HepG2 (cell line): Measurements from ENCODE around the gene BPIFB2. TPM values are rescaled to one million over a fixed set of nuclear protein-coding genes. Genes with fewer than 3 reads are reported as not detected.

Experiments
- ARNT2 ChIP-seq: sonication (generic); formaldehyde crosslinking; IDR thresholded peaks from 2 replicates; pipeline ENCODE4 v1.8.0; 2022; ENCODE audit warnings: mild to moderate bottlenecking, low read depth, missing genetic modification reagents, moderate library complexity
- CC2D1A ChIP-seq: sonication (generic); formaldehyde crosslinking; IDR thresholded peaks from 2 replicates; pipeline ENCODE4 v1.8.1; 2023; ENCODE audit warnings: mild to moderate bottlenecking, missing genetic modification reagents
- CENPX ChIP-seq: sonication (generic); formaldehyde crosslinking; IDR thresholded peaks from 2 replicates; pipeline ENCODE4 v1.9.0; 2021; ENCODE audit warnings: mild to moderate bottlenecking, missing genetic modification reagents, moderate library complexity
- CREBL2 ChIP-seq: sonication (generic); formaldehyde crosslinking; IDR thresholded peaks from 2 replicates; pipeline ENCODE4 v1.8.1; 2023; ENCODE audit warnings: missing genetic modification reagents, mild to moderate bottlenecking, borderline replicate concordance
- GFI1 ChIP-seq: sonication (generic); formaldehyde crosslinking; IDR thresholded peaks from 2 replicates; pipeline ENCODE4 v1.5.0; 2020; ENCODE audit warnings: missing genetic modification reagents, mild to moderate bottlenecking, borderline replicate concordance
- HHEX ChIP-seq: IDR thresholded peaks from 2 replicates; pipeline ENCODE4 v1.6.1; 2016; ENCODE audit warnings: control low read depth
- ISL2 ChIP-seq: sonication (generic); formaldehyde crosslinking; IDR thresholded peaks from 2 replicates; pipeline ENCODE4 v1.5.0; 2020; ENCODE audit warnings: missing genetic modification reagents
- KDM6A ChIP-seq: IDR thresholded peaks from 2 replicates; pipeline ENCODE4 v1.6.1; 2016; ENCODE audit warnings: low read depth
- KLF13 ChIP-seq: sonication (generic); formaldehyde crosslinking; IDR thresholded peaks from 2 replicates; pipeline ENCODE4 v1.4.0; 2020; ENCODE audit warnings: mild to moderate bottlenecking, missing genetic modification reagents
- MAFF ChIP-seq: IDR thresholded peaks from 2 replicates; pipeline ENCODE4 v1.6.1; 2011; ENCODE audit warnings: low read depth, low read length, improper control_type of control experiment
- MYC ChIP-seq: sonication (generic); formaldehyde crosslinking; IDR thresholded peaks from 2 replicates; pipeline ENCODE4 v1.9.0; 2021; ENCODE audit warnings: missing genetic modification reagents, borderline replicate concordance
- SMAD3 ChIP-seq: sonication (generic); formaldehyde crosslinking; IDR thresholded peaks from 2 replicates; pipeline ENCODE4 v1.4.0; 2020; ENCODE audit warnings: missing genetic modification reagents
- TAF1 ChIP-seq: sonication (generic); formaldehyde crosslinking; IDR thresholded peaks from 2 replicates; pipeline ENCODE4 v1.4.0; 2020; ENCODE audit warnings: missing genetic modification reagents
- ZBTB20 ChIP-seq: sonication (generic); formaldehyde crosslinking; IDR thresholded peaks from 2 replicates; pipeline ENCODE4 v1.8.1; 2023; ENCODE audit warnings: missing genetic modification reagents, low read depth, mild to moderate bottlenecking, borderline replicate concordance
- ZBTB42 ChIP-seq: sonication (generic); formaldehyde crosslinking; IDR thresholded peaks from 2 replicates; pipeline ENCODE4 v1.5.0; 2020; ENCODE audit warnings: mild to moderate bottlenecking, missing genetic modification reagents
- ZFP1 ChIP-seq: IDR thresholded peaks from 2 replicates; pipeline ENCODE4 v1.6.1; 2016
- ZFP36 ChIP-seq: fragments of 150-350 bp; IDR thresholded peaks from 2 replicates; pipeline ENCODE4 v1.6.1; 2018; ENCODE audit warnings: borderline replicate concordance, low read length, low read depth; ENCODE audit not compliant: partially characterized antibody
- ZFP62 ChIP-seq: sonication (generic); formaldehyde crosslinking; IDR thresholded peaks from 2 replicates; pipeline ENCODE4 v1.4.0; 2020; ENCODE audit warnings: missing genetic modification reagents
- ZNF232 ChIP-seq: sonication (generic); formaldehyde crosslinking; IDR thresholded peaks from 2 replicates; pipeline ENCODE4 v1.4.0; 2020; ENCODE audit warnings: missing genetic modification reagents, borderline replicate concordance
- ZNF281 ChIP-seq: sonication (generic); formaldehyde crosslinking; IDR thresholded peaks from 2 replicates; pipeline ENCODE4 v1.4.0; 2020; ENCODE audit warnings: missing genetic modification reagents, borderline replicate concordance
- ZNF354B ChIP-seq: sonication (generic); formaldehyde crosslinking; IDR thresholded peaks from 2 replicates; pipeline ENCODE4 v1.8.0; 2022; ENCODE audit warnings: mild to moderate bottlenecking, missing genetic modification reagents
- ZNF749 ChIP-seq: sonication (generic); formaldehyde crosslinking; IDR thresholded peaks from 2 replicates; pipeline ENCODE4 v1.8.0; 2022; ENCODE audit warnings: mild to moderate bottlenecking, missing genetic modification reagents, moderate library complexity, borderline replicate concordance
- polyA plus RNA-seq, 8 experiments: library from polyadenylated mRNA; depleted of rRNA in 3 of 8; stranded (reverse) in 7 of 8; unstranded in 1 of 8; fragments of >200 nt; fragmentation: Illumina TruSeq in 4 of 8; extraction: Trizol in 4 of 8; gene quantifications; 2 replicates each; pipeline versions ENCODE4 v1.2.1 to v1.2.3, GENCODE V29; 2011 to 2016; ENCODE audit warnings: low read depth in 4 of 8, missing spikeins in 1 of 8, mixed read lengths in 1 of 8; ENCODE audit not compliant: insufficient read depth in 1 of 8
- total RNA-seq, 5 experiments: library from RNA; depleted of rRNA; stranded (reverse); fragments of >200 nt; fragmentation: Illumina TruSeq; extraction: Trizol; gene quantifications; 2 replicates each; pipeline ENCODE4 v1.2.3, GENCODE V29; 2016; ENCODE audit warnings: low read depth in 1 of 5
- TF ChIP-seq, protein P1 (sequence below): sonication (generic); formaldehyde crosslinking; IDR thresholded peaks from 2 replicates; pipeline ENCODE4 v1.4.0; 2020; ENCODE audit warnings: missing genetic modification reagents, borderline replicate concordance

Gene BPIFB2
- total and polyA plus RNA-seq, 2 of the 13 experiments (the other 11 are each of a cell fraction or from before 2014, with no cell fraction given): 54.5 to 902 TPM

- TF ChIP-seq ZBTB20 (CRISPR knock-in tag) (peak; percentile 86), KLF13 (CRISPR knock-in tag) (peak; percentile 87), ZFP62 (CRISPR knock-in tag) (no peak), ZFP36 (no peak), ISL2 (CRISPR knock-in tag) (peak; percentile 91), ZNF281 (CRISPR knock-in tag) (peak; percentile 59; the same call in 1 of the 2 replicates), ZFP1 (CRISPR knock-in tag) (no peak; the same call in none of the 2 replicates), MYC (CRISPR knock-in tag) (peak; percentile 99), SMAD3 (CRISPR knock-in tag) (peak; percentile 84), TAF1 (CRISPR knock-in tag) (peak; percentile 87), ARNT2 (CRISPR knock-in tag) (no peak; the same call in 1 of the 2 replicates), ZNF354B (CRISPR knock-in tag) (0 out of 2 replicates have a peak, but pooled peaks have one; percentile 38), ZBTB42 (no peak), ZNF232 (CRISPR knock-in tag) (peak; percentile 41), KDM6A (CRISPR knock-in tag) (peak; percentile 71), CC2D1A (CRISPR knock-in tag) (no peak), CENPX (no peak), ZNF749 (CRISPR knock-in tag) (no peak; the same call in none of the 2 replicates), MAFF (0 out of 2 replicates have a peak, but pooled peaks have one; percentile 10), CREBL2 (CRISPR knock-in tag) (0 out of 2 replicates have a peak, but pooled peaks have one; percentile 76), GFI1 (peak; percentile 54; the same call in 1 of the 2 replicates), HHEX (CRISPR knock-in tag) (peak; percentile 86)
- TF ChIP-seq, protein P1, sequence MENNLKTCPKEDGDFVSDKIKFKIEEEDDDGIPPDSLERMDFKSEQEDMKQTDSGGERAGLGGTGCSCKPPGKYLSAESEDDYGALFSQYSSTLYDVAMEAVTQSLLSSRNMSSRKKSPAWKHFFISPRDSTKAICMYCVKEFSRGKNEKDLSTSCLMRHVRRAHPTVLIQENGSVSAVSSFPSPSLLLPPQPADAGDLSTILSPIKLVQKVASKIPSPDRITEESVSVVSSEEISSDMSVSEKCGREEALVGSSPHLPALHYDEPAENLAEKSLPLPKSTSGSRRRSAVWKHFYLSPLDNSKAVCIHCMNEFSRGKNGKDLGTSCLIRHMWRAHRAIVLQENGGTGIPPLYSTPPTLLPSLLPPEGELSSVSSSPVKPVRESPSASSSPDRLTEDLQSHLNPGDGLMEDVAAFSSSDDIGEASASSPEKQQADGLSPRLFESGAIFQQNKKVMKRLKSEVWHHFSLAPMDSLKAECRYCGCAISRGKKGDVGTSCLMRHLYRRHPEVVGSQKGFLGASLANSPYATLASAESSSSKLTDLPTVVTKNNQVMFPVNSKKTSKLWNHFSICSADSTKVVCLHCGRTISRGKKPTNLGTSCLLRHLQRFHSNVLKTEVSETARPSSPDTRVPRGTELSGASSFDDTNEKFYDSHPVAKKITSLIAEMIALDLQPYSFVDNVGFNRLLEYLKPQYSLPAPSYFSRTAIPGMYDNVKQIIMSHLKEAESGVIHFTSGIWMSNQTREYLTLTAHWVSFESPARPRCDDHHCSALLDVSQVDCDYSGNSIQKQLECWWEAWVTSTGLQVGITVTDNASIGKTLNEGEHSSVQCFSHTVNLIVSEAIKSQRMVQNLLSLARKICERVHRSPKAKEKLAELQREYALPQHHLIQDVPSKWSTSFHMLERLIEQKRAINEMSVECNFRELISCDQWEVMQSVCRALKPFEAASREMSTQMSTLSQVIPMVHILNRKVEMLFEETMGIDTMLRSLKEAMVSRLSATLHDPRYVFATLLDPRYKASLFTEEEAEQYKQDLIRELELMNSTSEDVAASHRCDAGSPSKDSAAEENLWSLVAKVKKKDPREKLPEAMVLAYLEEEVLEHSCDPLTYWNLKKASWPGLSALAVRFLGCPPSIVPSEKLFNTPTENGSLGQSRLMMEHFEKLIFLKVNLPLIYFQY: peak; percentile 80
These were observed at the start of gene BPIFB2 (continued) for GRCh38 chr20:33007376-33008335.
